Measurements from ENCODE around the gene SNAI1.

- no peak for TF ChIP-seq CTCF (IDR thresholded peaks at IDR 0.05)
- TF ChIP-seq POLR2A (IDR thresholded peaks at IDR 0.05), result no peak
These were observed 39.8 kb upstream of the SNAI1 start for GRCh38 chr20:49942942-49943341.

Measured in Peyer's patch (tissue), 4 donors.